ENCODE data around the gene GLT8D1.

GRCh38 chr3:52704611-52705437 lies 767 bp downstream of the GLT8D1 start:
- TF ChIP-seq CTCF (IDR thresholded peaks at IDR 0.05) (no peak), POLR2AphosphoS5 (IDR thresholded peaks at IDR 0.05) (no peak)

All from esophagus muscularis mucosa (tissue), 3 donors.